Osteocyte (in vitro differentiated cells): ENCODE measurements around the gene CKS1B. TPM values are rescaled to one million over a fixed set of nuclear protein-coding genes. Genes with fewer than 3 reads are reported as not detected.
"Not testable (repeated sequence)": the region's sequence is repeated elsewhere in the genome, so short reads cannot be mapped to it uniquely, and the experiment has no call there.

ENCODE experiments used
- DNase-seq: peaks from one replicate; pipeline ENCODE4 v3.0.0; 2021; ENCODE audit warnings: mixed read lengths; ENCODE audit not compliant: unreplicated experiment; ENCODE audit errors: extremely low spot score
- H3K27ac Mint-ChIP-seq: one replicate; pipeline ENCODE4 v1.8.0; 2021; ENCODE audit warnings: mild to moderate bottlenecking, mixed read lengths; ENCODE audit not compliant: unreplicated experiment
- H3K27me3 Mint-ChIP-seq: one replicate; pipeline ENCODE4 v1.8.0; 2021; ENCODE audit warnings: mixed read lengths; ENCODE audit not compliant: unreplicated experiment
- H3K36me3 Mint-ChIP-seq: one replicate; pipeline ENCODE4 v1.8.0; 2021; ENCODE audit warnings: mixed read lengths; ENCODE audit not compliant: unreplicated experiment
- H3K4me1 Mint-ChIP-seq: one replicate; pipeline ENCODE4 v1.8.0; 2021; ENCODE audit warnings: mixed read lengths; ENCODE audit not compliant: unreplicated experiment
- H3K4me3 Mint-ChIP-seq: one replicate; pipeline ENCODE4 v1.8.0; 2021; ENCODE audit warnings: mild to moderate bottlenecking, moderate library complexity, mixed read lengths; ENCODE audit not compliant: unreplicated experiment
- H3K9me3 Mint-ChIP-seq: one replicate; pipeline ENCODE4 v1.8.0; 2021; ENCODE audit warnings: mixed read lengths; ENCODE audit not compliant: unreplicated experiment
- total RNA-seq: library from RNA; stranded (reverse); gene quantifications from 2 replicates; pipeline ENCODE4 v1.2.1, GENCODE V29; 2021
- TF ChIP-seq, protein P1 (sequence below): fragments of 200-600 bp; sonication (generic); IDR thresholded peaks from 2 replicates; pipeline ENCODE4 v1.5.0; 2021; ENCODE audit warnings: antibody characterized with exemption, mild to moderate bottlenecking, moderate library complexity

CKS1B gene
- total RNA-seq, 1 donor from 2014 or later, result 38.5 TPM

DNA sequence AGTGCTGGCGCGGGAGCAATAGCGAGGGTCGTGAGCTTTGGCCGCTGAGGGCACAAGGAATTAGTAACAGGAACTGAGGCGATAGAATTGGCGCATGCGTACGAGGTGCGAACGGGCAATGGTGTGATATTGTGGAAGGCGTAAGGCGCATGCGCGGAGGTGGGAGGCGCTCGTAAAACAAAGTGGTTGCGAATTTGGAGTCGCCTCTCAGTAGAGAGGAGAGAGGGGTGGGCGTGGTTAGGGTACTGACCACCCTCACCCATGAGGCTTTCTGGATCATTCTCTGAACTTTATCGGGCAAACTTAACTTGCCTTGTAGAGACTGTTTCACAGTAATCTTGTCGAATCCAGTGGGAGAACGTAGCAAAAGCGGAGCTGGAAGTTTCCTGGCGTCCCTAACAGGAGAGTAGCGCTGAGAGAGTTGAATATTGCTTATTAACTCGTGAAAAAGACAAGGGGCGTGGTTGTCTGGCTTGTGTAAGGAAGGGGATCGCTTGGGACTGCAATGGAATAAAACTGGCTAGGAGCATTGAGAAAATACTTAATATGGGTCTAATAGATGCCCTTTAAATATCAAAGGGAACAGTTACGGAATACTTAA lies 427 bp downstream of the CKS1B start:
- Mint-ChIP-seq H3K27ac (no peak overlapping the region), H3K27me3 (no peaks in the 10 kb centered on the region), H3K4me1 (peaks cover 24% of the 10 kb centered on the region), H3K9me3 (no peaks in the 10 kb centered on the region), H3K4me3 (no peak overlapping the region), H3K36me3 (peaks cover 2% of the 10 kb centered on the region)
- TF ChIP-seq, protein P1, sequence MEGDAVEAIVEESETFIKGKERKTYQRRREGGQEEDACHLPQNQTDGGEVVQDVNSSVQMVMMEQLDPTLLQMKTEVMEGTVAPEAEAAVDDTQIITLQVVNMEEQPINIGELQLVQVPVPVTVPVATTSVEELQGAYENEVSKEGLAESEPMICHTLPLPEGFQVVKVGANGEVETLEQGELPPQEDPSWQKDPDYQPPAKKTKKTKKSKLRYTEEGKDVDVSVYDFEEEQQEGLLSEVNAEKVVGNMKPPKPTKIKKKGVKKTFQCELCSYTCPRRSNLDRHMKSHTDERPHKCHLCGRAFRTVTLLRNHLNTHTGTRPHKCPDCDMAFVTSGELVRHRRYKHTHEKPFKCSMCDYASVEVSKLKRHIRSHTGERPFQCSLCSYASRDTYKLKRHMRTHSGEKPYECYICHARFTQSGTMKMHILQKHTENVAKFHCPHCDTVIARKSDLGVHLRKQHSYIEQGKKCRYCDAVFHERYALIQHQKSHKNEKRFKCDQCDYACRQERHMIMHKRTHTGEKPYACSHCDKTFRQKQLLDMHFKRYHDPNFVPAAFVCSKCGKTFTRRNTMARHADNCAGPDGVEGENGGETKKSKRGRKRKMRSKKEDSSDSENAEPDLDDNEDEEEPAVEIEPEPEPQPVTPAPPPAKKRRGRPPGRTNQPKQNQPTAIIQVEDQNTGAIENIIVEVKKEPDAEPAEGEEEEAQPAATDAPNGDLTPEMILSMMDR, result no peak
- peak; percentile 97 for DNase-seq

DNA sequence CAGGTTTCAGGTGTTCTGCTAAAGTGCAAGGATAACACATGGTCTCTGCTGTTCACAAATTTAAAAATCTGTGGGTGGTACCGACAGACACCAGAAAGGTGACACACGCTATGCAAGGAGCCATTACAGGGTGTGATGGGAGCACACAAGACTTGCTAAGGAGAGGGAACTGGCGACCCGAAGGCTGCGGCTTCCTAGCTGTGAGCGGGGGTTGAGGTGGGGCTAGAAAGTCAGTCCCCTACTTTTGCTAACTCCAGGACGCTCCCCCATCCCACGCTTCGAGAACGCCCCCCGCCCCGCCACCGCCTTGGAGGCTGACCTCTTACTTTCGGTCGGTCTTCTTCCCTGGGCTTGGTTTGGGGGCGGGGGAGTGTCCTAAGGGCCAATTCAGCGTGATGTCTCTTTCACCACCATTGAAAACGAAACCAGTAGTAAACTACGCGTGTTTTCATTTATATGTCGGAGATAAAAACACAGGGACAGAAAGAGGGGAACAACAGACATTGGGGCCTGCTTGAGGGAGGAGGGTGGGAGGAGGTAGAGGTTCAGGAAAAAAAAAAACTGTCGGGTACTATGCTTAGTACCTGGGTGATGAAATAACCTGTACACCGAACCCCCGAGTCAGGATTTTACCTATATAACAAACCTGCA lies 1.1 kb downstream of the CKS1B start:
- DNase-seq, result no peak
- Mint-ChIP-seq H3K27me3 (no peaks in the 10 kb centered on the region), H3K9me3 (no peaks in the 10 kb centered on the region), H3K27ac (no peak overlapping the region), H3K4me1 (peaks cover 24% of the 10 kb centered on the region), H3K36me3 (peaks cover 2% of the 10 kb centered on the region), H3K4me3 (no peak overlapping the region)
- TF ChIP-seq, protein P1, result no peak

DNA sequence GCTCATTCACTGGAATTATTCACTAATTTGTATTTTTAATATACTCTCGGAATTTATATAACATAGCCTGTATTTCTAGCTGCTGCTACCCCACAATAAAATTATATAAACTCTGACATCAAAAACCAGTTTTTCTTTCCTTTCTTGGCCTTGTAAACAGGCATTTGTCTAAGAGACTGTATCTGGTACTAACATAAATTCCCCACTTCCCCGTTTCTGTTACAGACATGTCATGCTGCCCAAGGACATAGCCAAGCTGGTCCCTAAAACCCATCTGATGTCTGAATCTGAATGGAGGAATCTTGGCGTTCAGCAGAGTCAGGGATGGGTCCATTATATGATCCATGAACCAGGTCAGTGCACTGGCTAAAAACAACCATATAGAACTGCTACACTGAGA lies 3.3 kb downstream of the CKS1B start:
- H3K27me3 Mint-ChIP-seq, H3K4me1 Mint-ChIP-seq, H3K9me3 Mint-ChIP-seq, H3K36me3 Mint-ChIP-seq, H3K4me3 Mint-ChIP-seq, H3K27ac Mint-ChIP-seq, DNase-seq: not testable (repeated sequence)

DNA sequence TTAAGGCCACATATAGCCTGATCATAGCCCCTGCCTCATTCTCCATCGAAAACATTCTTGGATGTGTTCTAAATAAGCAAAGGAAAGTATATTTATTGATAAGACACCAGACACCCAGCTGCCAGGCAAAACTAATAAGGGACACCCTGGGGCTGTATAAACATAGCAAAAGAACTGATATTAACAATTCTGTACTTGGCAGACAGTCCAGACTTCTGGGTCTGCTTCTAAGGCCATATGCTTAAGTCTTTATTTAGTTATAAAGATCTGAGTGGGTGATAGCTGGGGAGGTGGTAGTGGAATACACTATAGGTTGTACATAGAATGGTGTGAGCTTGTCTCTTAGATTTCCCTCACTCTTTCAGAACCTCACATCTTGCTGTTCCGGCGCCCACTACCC lies 3.9 kb downstream of the CKS1B start:
- Mint-ChIP-seq H3K27ac (no peak overlapping the region), H3K36me3 (peaks cover 2% of the 10 kb centered on the region), H3K4me1 (no peaks in the 10 kb centered on the region), H3K4me3 (no peak overlapping the region), H3K9me3 (no peaks in the 10 kb centered on the region), H3K27me3 (no peaks in the 10 kb centered on the region)
- TF ChIP-seq, protein P1, result no peak
- DNase-seq, result no peak

DNA sequence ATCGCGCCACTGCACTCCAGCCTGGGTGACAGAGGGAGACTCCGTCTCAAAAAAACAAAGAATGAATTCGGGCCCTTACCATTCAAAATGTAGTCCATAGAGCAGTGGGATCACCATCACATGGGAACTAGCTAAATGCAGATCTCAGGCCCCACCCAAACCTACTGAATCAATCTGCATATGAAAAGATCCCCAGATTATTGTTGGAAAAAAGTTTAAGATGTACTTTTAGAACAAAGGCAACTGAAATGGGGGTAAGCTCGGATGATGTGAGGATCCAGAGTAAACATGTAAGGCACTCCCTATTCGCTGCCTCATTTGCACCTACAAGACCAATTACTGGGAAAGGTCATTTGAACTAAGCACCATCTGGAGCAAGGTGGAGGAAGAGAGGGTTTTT lies 7.9 kb downstream of the CKS1B start:
- TF ChIP-seq, protein P1, result no peak
- Mint-ChIP-seq H3K4me3 (no peak overlapping the region), H3K36me3 (peaks cover 2% of the 10 kb centered on the region), H3K9me3 (no peaks in the 10 kb centered on the region), H3K27ac (no peak overlapping the region), H3K4me1 (peaks cover 6% of the 10 kb centered on the region), H3K27me3 (no peaks in the 10 kb centered on the region)
- no peak for DNase-seq
